GM12891 (cell line): ENCODE measurements around the gene OXLD1.

Experiments used
- DNase-seq: peaks from one replicate; pipeline ENCODE4 v3.0.0; 2011; ENCODE audit warnings: low spot score; ENCODE audit not compliant: insufficient read length
- FAIRE-seq: peaks from 2 replicates; lab custom pipeline; 2011; peaks lifted over from hg19 to GRCh38; lab: Jason Lieb, UNC
- PAX5 ChIP-seq: IDR thresholded peaks from 2 replicates; pipeline ENCODE4 v1.6.1; 2011; ENCODE audit warnings: low read length, moderate library complexity, mild to moderate bottlenecking; ENCODE audit not compliant: insufficient read depth, severe bottlenecking
- POLR2A ChIP-seq: IDR thresholded peaks from 2 replicates; pipeline ENCODE4 v1.6.1; 2011; ENCODE audit warnings: low read depth, low read length, control low read depth
- POLR2AphosphoS5 ChIP-seq: IDR thresholded peaks from 2 replicates; pipeline ENCODE4 v1.6.1; 2011; ENCODE audit warnings: low read depth, low read length, control low read depth
- POU2F2 ChIP-seq: IDR thresholded peaks from 2 replicates; pipeline ENCODE4 v1.6.1; 2011; ENCODE audit warnings: low read depth, mild to moderate bottlenecking, control low read depth, low read length, moderate library complexity
- SPI1 ChIP-seq: IDR thresholded peaks from 2 replicates; pipeline ENCODE4 v1.6.1; 2011; ENCODE audit warnings: low read depth, low read length, control low read depth
- TAF1 ChIP-seq: IDR thresholded peaks from 2 replicates; pipeline ENCODE4 v1.6.1; 2011; ENCODE audit warnings: low read depth, low read length, control low read depth

The OXLD1 gene

GRCh38 chr17:81700353-81701287 lies 34.2 kb upstream of the OXLD1 start:
- TF ChIP-seq POU2F2: no peak
- no peak for TF ChIP-seq TAF1
- TF ChIP-seq POLR2A: no peak
- TF ChIP-seq PAX5: no peak
- TF ChIP-seq SPI1: no peak
- no peak for TF ChIP-seq POLR2AphosphoS5
- DNase-seq: no peak
- no peak for FAIRE-seq

GRCh38 chr17:81697261-81698044 lies 31.0 kb upstream of the OXLD1 start:
- TF ChIP-seq SPI1 (no peak), POLR2AphosphoS5 (no peak), PAX5 (no peak), TAF1 (no peak), POLR2A (no peak), POU2F2 (no peak)
- DNase-seq (no peak), FAIRE-seq (no peak)

GRCh38 chr17:81696218-81696941 lies 30.0 kb upstream of the OXLD1 start:
- DNase-seq (no peak), FAIRE-seq (no peak)
- TF ChIP-seq POLR2AphosphoS5 (no peak), POU2F2 (no peak), TAF1 (no peak)

- FAIRE-seq (no peak), DNase-seq (no peak)
- TF ChIP-seq PAX5: no peak
- TF ChIP-seq SPI1: no peak
- TF ChIP-seq TAF1: no peak
- TF ChIP-seq POLR2A: no peak
- TF ChIP-seq POLR2AphosphoS5: no peak
- no peak for TF ChIP-seq POU2F2
These were observed 29.4 kb upstream of the OXLD1 start for GRCh38 chr17:81695801-81696200.

- FAIRE-seq (no peak), DNase-seq (no peak)
- no peak for TF ChIP-seq PAX5
These were observed 28.8 kb upstream of the OXLD1 start for GRCh38 chr17:81695211-81695610.

- DNase-seq (no peak), FAIRE-seq (no peak)
- TF ChIP-seq POLR2A (no peak), POU2F2 (no peak), PAX5 (no peak), POLR2AphosphoS5 (no peak), TAF1 (no peak), SPI1 (no peak)
These were observed 28.4 kb upstream of the OXLD1 start for GRCh38 chr17:81694810-81695209.

GRCh38 chr17:81693509-81694210 lies 27.3 kb upstream of the OXLD1 start:
- DNase-seq (no peak), FAIRE-seq (no peak)
- TF ChIP-seq PAX5 (no peak), TAF1 (no peak), POU2F2 (no peak), POLR2A (no peak), SPI1 (no peak), POLR2AphosphoS5 (no peak)

- no peak for TF ChIP-seq SPI1
- TF ChIP-seq TAF1: no peak
- no peak for TF ChIP-seq POU2F2
- no peak for TF ChIP-seq PAX5
- no peak for TF ChIP-seq POLR2AphosphoS5
- TF ChIP-seq POLR2A: no peak
- no peak for FAIRE-seq
These were observed 25.2 kb upstream of the OXLD1 start for GRCh38 chr17:81691608-81692007.

GRCh38 chr17:81691196-81691595 lies 24.8 kb upstream of the OXLD1 start:
- no peak for TF ChIP-seq POLR2AphosphoS5
- no peak for TF ChIP-seq POU2F2
- TF ChIP-seq POLR2A: no peak
- TF ChIP-seq SPI1: no peak
- no peak for TF ChIP-seq PAX5
- no peak for TF ChIP-seq TAF1
- DNase-seq (no peak), FAIRE-seq (no peak)

More at GRCh38 chr17:81691608-81692007, 25.2 kb upstream of the OXLD1 start:
- DNase-seq: no peak
